DOHH2 (cell line): ENCODE results near the gene UBXN10.

Experiments used
- EZH2phosphoT487 ChIP-seq: fragments of 200-600 bp; sonication (generic); IDR thresholded peaks from 2 replicates; pipeline ENCODE4 v1.6.1; 2017; ENCODE audit warnings: borderline replicate concordance, mild to moderate bottlenecking, antibody characterized with exemption, low read length, moderate library complexity, mixed read lengths
- TF ChIP-seq, protein P1 (sequence below): fragments of 200-600 bp; sonication (generic); IDR thresholded peaks from one replicate; pipeline ENCODE4 v1.5.1; 2014; ENCODE audit warnings: antibody characterized with exemption, mild to moderate bottlenecking, low read depth, low read length; ENCODE audit not compliant: poor library complexity, severe bottlenecking

DNA sequence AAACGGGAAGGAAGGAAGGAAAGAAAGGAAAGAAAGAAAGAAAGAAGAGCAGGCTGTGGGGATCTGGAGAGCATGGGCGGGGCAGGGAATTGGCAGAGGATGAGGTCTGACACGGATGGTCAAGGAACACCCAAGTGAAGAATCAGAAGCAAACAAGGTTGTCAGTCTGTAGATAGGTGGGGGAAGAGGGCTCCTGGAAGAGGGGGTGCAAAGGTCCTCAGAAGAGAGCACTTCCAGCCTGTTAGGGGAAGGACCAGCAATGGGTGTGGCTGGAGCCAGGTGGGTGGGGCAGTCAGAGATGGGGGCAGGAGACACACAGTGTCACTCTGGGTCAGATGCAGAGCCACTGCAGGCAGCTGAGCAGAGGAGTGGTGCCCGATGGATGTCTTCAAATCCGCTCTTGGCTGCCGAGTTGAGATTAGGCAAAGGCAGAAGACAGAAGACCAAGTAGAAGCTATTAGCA lies 11.5 kb downstream of the UBXN10 start:
- TF ChIP-seq, protein P1, sequence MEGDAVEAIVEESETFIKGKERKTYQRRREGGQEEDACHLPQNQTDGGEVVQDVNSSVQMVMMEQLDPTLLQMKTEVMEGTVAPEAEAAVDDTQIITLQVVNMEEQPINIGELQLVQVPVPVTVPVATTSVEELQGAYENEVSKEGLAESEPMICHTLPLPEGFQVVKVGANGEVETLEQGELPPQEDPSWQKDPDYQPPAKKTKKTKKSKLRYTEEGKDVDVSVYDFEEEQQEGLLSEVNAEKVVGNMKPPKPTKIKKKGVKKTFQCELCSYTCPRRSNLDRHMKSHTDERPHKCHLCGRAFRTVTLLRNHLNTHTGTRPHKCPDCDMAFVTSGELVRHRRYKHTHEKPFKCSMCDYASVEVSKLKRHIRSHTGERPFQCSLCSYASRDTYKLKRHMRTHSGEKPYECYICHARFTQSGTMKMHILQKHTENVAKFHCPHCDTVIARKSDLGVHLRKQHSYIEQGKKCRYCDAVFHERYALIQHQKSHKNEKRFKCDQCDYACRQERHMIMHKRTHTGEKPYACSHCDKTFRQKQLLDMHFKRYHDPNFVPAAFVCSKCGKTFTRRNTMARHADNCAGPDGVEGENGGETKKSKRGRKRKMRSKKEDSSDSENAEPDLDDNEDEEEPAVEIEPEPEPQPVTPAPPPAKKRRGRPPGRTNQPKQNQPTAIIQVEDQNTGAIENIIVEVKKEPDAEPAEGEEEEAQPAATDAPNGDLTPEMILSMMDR = no peak
- no peak for TF ChIP-seq EZH2phosphoT487
